HepG2 (cell line): Measurements from ENCODE around the gene VAV2. TPM values are rescaled to one million over a fixed set of nuclear protein-coding genes. Genes with fewer than 3 reads are reported as not detected.
"Not testable (repeated sequence)": the region's sequence is repeated elsewhere in the genome, so short reads cannot be mapped to it uniquely, and the experiment has no call there.

ENCODE experiments used
- ATAC-seq: fragments of 200-7000 bp; cut with Tn5 transposase; 3 replicates; pipeline ENCODE4 v1.9.1; 2020; ENCODE audit warnings: mild to moderate bottlenecking, moderate library complexity
- BruUV-seq: library from RNA; stranded (reverse); fragments of 400-500 nt; replicated peaks from 2 replicates; lab custom pipeline; 2021; lab: Mats Ljungman, UMichigan
- CTCF ChIA-PET: fragments of 300-600 bp; formaldehyde crosslinking; extraction: SDS; loops from one replicate; lab custom pipeline; 2021; ENCODE audit warnings: low total read pairs, inconsistent platforms, low intra/inter-chr PET ratio; lab: Yijun Ruan, JAX
- POLR2A ChIA-PET: fragments of 350-600 bp; sonication (Branson Sonifier 250); formaldehyde crosslinking; loops from one replicate; lab custom pipeline; 2020; ENCODE audit warnings: antibody characterized with exemption, inconsistent platforms; lab: Yijun Ruan, JAX
- DNase-seq: peaks from one replicate; pipeline ENCODE4 v3.0.0-alpha.2; 2015; ENCODE audit warnings: low spot score
- FAIRE-seq: peaks from 3 replicates; lab custom pipeline; 2011; peaks lifted over from hg19 to GRCh38; lab: Jason Lieb, UNC
- H2AFZ ChIP-seq: one replicate; pipeline ENCODE4 v1.6.1; 2011; ENCODE audit warnings: low read length, inconsistent platforms
- H3K27ac ChIP-seq: fragments of 300-600 bp; 3 replicates; pipeline ENCODE4 v1.8.0; 2011; ENCODE audit warnings: mixed run types, mild to moderate bottlenecking, mixed read lengths, low read length, inconsistent platforms; ENCODE audit not compliant: insufficient read depth; ENCODE audit errors: extremely low read length
- H3K27me3 ChIP-seq, 2 experiments: fragments of 200-600 bp in 1 of 2; 2 replicates in 1 of 2; 3 replicates in 1 of 2; pipeline versions ENCODE4 v1.6.0 to v1.8.0; 2011; ENCODE audit warnings: low read length in 2 of 2, mild to moderate bottlenecking in 2 of 2, moderate library complexity in 2 of 2, inconsistent platforms in 1 of 2; ENCODE audit not compliant: insufficient read depth in 2 of 2, control insufficient read depth in 1 of 2
- H3K36me3 ChIP-seq, 2 experiments: fragments of 200-600 bp in 1 of 2; replicated peaks in 1 of 2; 2 replicates in 1 of 2; 3 replicates in 1 of 2; pipeline versions ENCODE4 v1.5.1 to v1.8.0; 2011; ENCODE audit warnings: low read length in 2 of 2, inconsistent platforms in 1 of 2; ENCODE audit not compliant: insufficient read depth in 2 of 2, control insufficient read depth in 1 of 2
- H3K4me1 ChIP-seq: 2 replicates; pipeline ENCODE4 v1.5.1; 2012; ENCODE audit warnings: low read length, inconsistent platforms; ENCODE audit not compliant: insufficient read depth
- H3K4me2 ChIP-seq: 2 replicates; pipeline ENCODE4 v1.6.0; 2011; ENCODE audit warnings: low read depth, low read length, inconsistent platforms
- H3K4me3 ChIP-seq, 3 experiments: fragments of 200-600 bp in 1 of 3; sonication (generic), shearing (Covaris generic) in 1 of 3; replicated peaks in 1 of 3; 2 replicates each; pipeline ENCODE4 v1.5.1; 2011 to 2016; ENCODE audit warnings: low read length in 3 of 3, inconsistent platforms in 2 of 3, low read depth in 2 of 3, mild to moderate bottlenecking in 2 of 3, control low read depth in 1 of 3, mixed read lengths in 1 of 3; ENCODE audit not compliant: insufficient read depth in 1 of 3
- H3K79me2 ChIP-seq: one replicate; pipeline ENCODE4 v1.6.1; 2011; ENCODE audit warnings: low read length, inconsistent platforms; ENCODE audit not compliant: insufficient read depth
- H3K9ac ChIP-seq: 2 replicates; pipeline ENCODE4 v1.6.0; 2011; ENCODE audit warnings: mild to moderate bottlenecking, low read depth, low read length, inconsistent platforms; ENCODE audit not compliant: insufficient read depth
- H3K9me3 ChIP-seq: 2 replicates; pipeline ENCODE4 v1.5.1; 2012; ENCODE audit warnings: mild to moderate bottlenecking, low read length
- H4K20me1 ChIP-seq: 2 replicates; pipeline ENCODE4 v1.6.0; 2011; ENCODE audit warnings: inconsistent platforms, mild to moderate bottlenecking, low read length, moderate library complexity; ENCODE audit not compliant: insufficient read depth
- MBD4 ChIP-seq: IDR thresholded peaks from 2 replicates; pipeline ENCODE4 v1.6.1; 2012; ENCODE audit warnings: low read length, inconsistent platforms, borderline replicate concordance
- NR2F6 ChIP-seq, 2 experiments: IDR thresholded peaks; 2 replicates each; pipeline ENCODE4 v1.6.1; 2016; ENCODE audit warnings: antibody characterized with exemption in 1 of 2, mild to moderate bottlenecking in 1 of 2
- POLR2AphosphoS2 ChIP-seq: IDR thresholded peaks from 2 replicates; pipeline ENCODE4 v1.6.1; 2011; ENCODE audit warnings: low read depth, low read length, improper control_type of control experiment
- RBM39 ChIP-seq: fragments of 200-400 bp; formaldehyde crosslinking; IDR thresholded peaks from one replicate; pipeline ENCODE4 v1.6.1; 2018; ENCODE audit warnings: antibody characterized with exemption, mild to moderate bottlenecking, low read depth, low read length; ENCODE audit not compliant: poor library complexity, severe bottlenecking
- SAFB2 ChIP-seq: sonication (generic); formaldehyde crosslinking; IDR thresholded peaks from 2 replicates; pipeline ENCODE4 v1.5.1; 2020; ENCODE audit warnings: missing genetic modification reagents, low read depth, mild to moderate bottlenecking, borderline replicate concordance
- SIN3A ChIP-seq: IDR thresholded peaks from 2 replicates; pipeline ENCODE4 v1.6.1; 2011; ENCODE audit warnings: low read depth, mild to moderate bottlenecking, control low read depth, low read length, borderline replicate concordance
- SKI ChIP-seq: fragments of 450-650 bp; IDR thresholded peaks from one replicate; pipeline ENCODE4 v1.6.1; 2018; ENCODE audit warnings: mild to moderate bottlenecking; ENCODE audit not compliant: partially characterized antibody
- ZFP82 ChIP-seq: sonication (generic); formaldehyde crosslinking; IDR thresholded peaks from 2 replicates; pipeline ENCODE4 v1.5.1; 2020; ENCODE audit warnings: mild to moderate bottlenecking, missing genetic modification reagents, borderline replicate concordance
- ZNF10 ChIP-seq: sonication (generic); formaldehyde crosslinking; IDR thresholded peaks from 2 replicates; pipeline ENCODE4 v1.4.0; 2020; ENCODE audit warnings: mild to moderate bottlenecking, low read depth, missing genetic modification reagents, borderline replicate concordance
- ZNF225 ChIP-seq: sonication (generic); formaldehyde crosslinking; IDR thresholded peaks from 2 replicates; pipeline ENCODE4 v1.4.0; 2020; ENCODE audit warnings: mild to moderate bottlenecking, missing genetic modification reagents
- ZNF350 ChIP-seq: sonication (generic); formaldehyde crosslinking; IDR thresholded peaks from 2 replicates; pipeline ENCODE4 v1.4.0; 2020; ENCODE audit warnings: mild to moderate bottlenecking, low read depth, missing genetic modification reagents, borderline replicate concordance
- ZNF569 ChIP-seq: sonication (generic); formaldehyde crosslinking; IDR thresholded peaks from 2 replicates; pipeline ENCODE4 v1.5.0; 2020; ENCODE audit warnings: mild to moderate bottlenecking, missing genetic modification reagents, moderate library complexity, borderline replicate concordance
- ZNF607 ChIP-seq: sonication (generic); formaldehyde crosslinking; IDR thresholded peaks from 2 replicates; pipeline ENCODE4 v1.5.1; 2020; ENCODE audit warnings: missing genetic modification reagents, mild to moderate bottlenecking, borderline replicate concordance
- ZNF883 ChIP-seq: sonication (generic); formaldehyde crosslinking; IDR thresholded peaks from 2 replicates; pipeline ENCODE4 v1.5.1; 2020; ENCODE audit warnings: mild to moderate bottlenecking, missing genetic modification reagents; ENCODE audit errors: not compliant biosample characterization
- WGBS: methylation state at CpG from one replicate; pipeline ENCODE4 v1.1.6; 2017; ENCODE audit warnings: low lambda C conversion rate; 5-methylcytosine and 5-hydroxymethylcytosine counted together
- in situ Hi-C: cut with HindIII; loops from 2 replicates; pipeline ENCODE4 v1.10.0; 2017; ENCODE audit warnings: low pct_unique_long_range_greater_than_20kb; ENCODE audit not compliant: extremely low pct_ligation_motif_present
- intact Hi-C: fragments of 100-400 bp; cut with micrococcal nuclease; formaldehyde crosslinking; loops from one replicate; pipeline ENCODE4 v1.10.0; 2022; ENCODE audit not compliant: unreplicated experiment
- polyA plus RNA-seq, 8 experiments: library from polyadenylated mRNA; depleted of rRNA in 3 of 8; stranded (reverse) in 7 of 8; unstranded in 1 of 8; fragments of >200 nt; fragmentation: Illumina TruSeq in 4 of 8; extraction: Trizol in 4 of 8; gene quantifications; 2 replicates each; pipeline versions ENCODE4 v1.2.1 to v1.2.3, GENCODE V29; 2011 to 2016; ENCODE audit warnings: low read depth in 4 of 8, missing spikeins in 1 of 8, mixed read lengths in 1 of 8; ENCODE audit not compliant: insufficient read depth in 1 of 8
- total RNA-seq, 5 experiments: library from RNA; depleted of rRNA; stranded (reverse); fragments of >200 nt; fragmentation: Illumina TruSeq; extraction: Trizol; gene quantifications; 2 replicates each; pipeline ENCODE4 v1.2.3, GENCODE V29; 2016; ENCODE audit warnings: low read depth in 1 of 5

The VAV2 gene
- total and polyA plus RNA-seq, 2 of the 13 experiments (the other 11 are each of a cell fraction or from before 2014, with no cell fraction given), result 22.5 to 22.9 TPM

- H3K36me3 ChIP-seq, result peaks cover 11 to 61% of the 10 kb centered on the region in 2 experiments
- no peak for TF ChIP-seq SAFB2
- TF ChIP-seq ZNF350, result no peak
- no peak for TF ChIP-seq MBD4
- TF ChIP-seq SIN3A, result no peak
- TF ChIP-seq ZNF607, result no peak
- no peak for TF ChIP-seq ZNF10 (CRISPR knock-in tag)
- H3K79me2 ChIP-seq, result no peaks in the 10 kb centered on the region
- intact Hi-C loops (loop anchor here (2.0 kb wide), 1 partner anchor 29 kb away; the partner anchor contains the start of gene SARDH), in situ Hi-C loops (no loop called here)
- H3K27ac ChIP-seq, result no peak overlapping the region
- H3K4me3 ChIP-seq, result no peak overlapping the region
- DNase-seq (no peak), FAIRE-seq (no peak), ATAC-seq (no peak)
- no peaks in the 10 kb centered on the region for H4K20me1 ChIP-seq
- H3K4me2 ChIP-seq, result no peak overlapping the region
- H2AFZ ChIP-seq, result no peak overlapping the region
- no TSS peak for BruUV-seq
- no peak overlapping the region for H3K9ac ChIP-seq
- CTCF ChIA-PET, result interaction anchor here (2.1 kb wide), 1 partner anchor 24 kb away, joined by 16 read pairs; no protein-coding TSS in a partner anchor
- POLR2A ChIA-PET, result interaction anchor here (1.0 to 1.4 kb wide), 2 partner anchors 25 to 28 kb away, joined by 6 to 9 read pairs; no protein-coding TSS in a partner anchor
- no peaks in the 10 kb centered on the region for H3K27me3 ChIP-seq
- whole genome bisulfite sequencing, result 100% methylated on average over 1 of the region's 1 CpG
- H3K4me1 ChIP-seq, result peaks cover 17% of the 10 kb centered on the region
- no peaks in the 10 kb centered on the region for H3K9me3 ChIP-seq
These were observed 224.5 kb downstream of the VAV2 start for GRCh38 chr9:133767625-133768024.

GRCh38 chr9:133767008-133767407, 225.1 kb downstream of the VAV2 start:
- CTCF ChIA-PET, result no interaction called here
- FAIRE-seq, result no peak

GRCh38 chr9:133766234-133766633, 225.9 kb downstream of the VAV2 start:
- H3K27me3 ChIP-seq, FAIRE-seq, BruUV-seq, H4K20me1 ChIP-seq, CTCF ChIA-PET, H2AFZ ChIP-seq, H3K9ac ChIP-seq, H3K79me2 ChIP-seq, intact Hi-C loops, POLR2A ChIA-PET, H3K4me3 ChIP-seq, in situ Hi-C loops, H3K9me3 ChIP-seq, DNase-seq, H3K4me2 ChIP-seq, ATAC-seq, H3K27ac ChIP-seq: not testable (repeated sequence)
- WGBS, result 89% methylated on average over 3 of the region's 3 CpGs
- Histone ChIP-seq H3K36me3 (peaks cover 11 to 57% of the 10 kb centered on the region in 2 experiments), H3K4me1 (peaks cover 17% of the 10 kb centered on the region)

More at GRCh38 chr9:133767008-133767407, 225.1 kb downstream of the VAV2 start:
- no peak overlapping the region for H3K4me2 ChIP-seq
- 94% methylated on average over 1 of the region's 1 CpG for WGBS
- POLR2A ChIA-PET, result interaction anchor here (1.0 to 1.4 kb wide), 2 partner anchors 24 to 27 kb away, joined by 6 to 9 read pairs; no protein-coding TSS in a partner anchor
- H3K4me3 ChIP-seq, result no peak overlapping the region
- intact Hi-C loops, result no loop called here
- H3K79me2 ChIP-seq, result no peaks in the 10 kb centered on the region
- H3K9me3 ChIP-seq, result no peaks in the 10 kb centered on the region
- no peaks in the 10 kb centered on the region for H3K27me3 ChIP-seq
- DNase-seq, result no peak
- H3K36me3 ChIP-seq, result peaks cover 11 to 63% of the 10 kb centered on the region in 2 experiments
- in situ Hi-C loops, result no loop called here
- no peak overlapping the region for H3K27ac ChIP-seq
- H3K4me1 ChIP-seq, result peaks cover 17% of the 10 kb centered on the region
- no peak overlapping the region for H3K9ac ChIP-seq
- ATAC-seq, result no peak
- TF ChIP-seq POLR2AphosphoS2 (no peak), ZNF569 (CRISPR knock-in tag) (no peak), NR2F6 (IDR thresholded peaks at IDR 0.05) (no peak), NR2F6 (CRISPR knock-in tag; IDR thresholded peaks at IDR 0.05) (no peak), ZNF883 (CRISPR knock-in tag) (no peak), SKI (no peak), ZNF225 (CRISPR knock-in tag) (no peak), SAFB2 (no peak), RBM39 (no peak), ZFP82 (CRISPR knock-in tag) (no peak)
- BruUV-seq, result no TSS peak
- H2AFZ ChIP-seq, result no peak overlapping the region
- no peaks in the 10 kb centered on the region for H4K20me1 ChIP-seq
